HuH-7.5 (cell line): ENCODE results near the gene HOXA4.

Experiments
- DNase-seq: peaks from one replicate; pipeline ENCODE4 v3.0.0; 2011; ENCODE audit warnings: low spot score

HOXA4 gene

DNA sequence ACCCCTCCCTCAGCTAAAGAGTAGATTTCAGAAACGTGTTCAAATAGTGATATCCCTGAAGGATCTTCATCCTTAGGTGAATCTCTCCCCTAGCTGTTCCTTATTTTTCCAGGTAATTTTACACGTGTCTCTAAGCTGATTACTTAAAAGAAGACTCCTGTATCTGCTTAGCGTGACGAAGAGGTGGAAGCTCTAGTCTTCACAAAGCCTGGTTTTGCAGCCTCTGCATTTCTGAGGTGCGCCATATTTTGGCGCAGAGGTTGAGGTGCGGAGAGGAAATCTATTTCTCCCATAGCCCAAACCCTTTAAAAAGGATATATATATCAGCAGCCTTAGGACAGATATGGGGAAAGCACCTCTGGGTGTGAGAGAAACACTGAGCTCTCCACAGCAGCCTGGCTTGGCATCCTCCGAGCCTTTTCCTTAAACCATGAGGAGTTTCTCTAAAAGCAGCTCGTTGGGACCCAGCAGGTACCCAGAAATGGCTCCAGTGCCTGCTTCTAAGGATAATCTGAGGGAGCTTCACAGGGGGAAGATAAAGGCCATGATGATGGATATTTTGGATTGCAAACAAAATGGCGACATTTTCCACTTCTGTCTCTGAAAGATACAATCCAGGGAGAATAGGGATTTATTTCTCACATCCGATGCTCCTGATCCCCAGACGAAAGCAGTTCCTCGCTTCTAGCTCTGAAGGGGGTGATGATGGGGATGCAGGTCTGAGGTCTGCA, 25.1 kb downstream of the HOXA4 start:
- no peak for DNase-seq

DNA sequence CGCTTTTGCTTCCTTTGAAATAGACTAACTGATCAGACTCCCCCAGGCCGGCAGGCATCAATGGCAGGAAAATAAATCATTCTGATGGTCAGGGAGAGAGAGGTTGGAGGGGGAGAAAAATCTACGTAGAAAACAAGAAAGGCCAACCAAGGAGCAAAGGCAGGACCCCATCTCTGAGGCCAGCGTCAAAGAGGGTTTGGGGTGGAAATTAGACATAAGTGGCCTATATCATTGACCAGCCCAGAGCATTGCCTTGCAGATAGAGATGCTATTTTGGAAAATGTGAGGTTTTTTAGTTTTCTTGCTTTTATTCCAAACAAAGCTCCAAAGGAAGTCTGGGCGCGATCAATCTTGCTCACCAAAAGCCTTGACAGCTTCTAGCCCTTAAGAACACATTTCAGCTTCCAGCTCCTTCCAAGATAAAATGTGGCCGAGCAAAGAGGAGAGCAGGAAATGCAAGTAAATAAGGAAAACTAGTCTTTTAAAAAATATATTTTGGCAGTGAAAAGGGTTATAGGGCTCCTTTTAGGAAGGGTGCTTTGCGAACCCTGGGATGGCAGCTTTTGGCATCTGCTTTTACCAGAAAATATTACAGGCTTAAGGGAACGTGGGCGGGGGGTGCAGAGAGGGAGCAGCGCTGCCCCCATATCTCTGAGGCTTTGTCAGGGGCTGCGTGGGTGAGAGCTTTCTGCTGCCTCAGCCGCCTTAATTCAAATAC, 26.1 kb downstream of the HOXA4 start:
- DNase-seq: no peak

DNA sequence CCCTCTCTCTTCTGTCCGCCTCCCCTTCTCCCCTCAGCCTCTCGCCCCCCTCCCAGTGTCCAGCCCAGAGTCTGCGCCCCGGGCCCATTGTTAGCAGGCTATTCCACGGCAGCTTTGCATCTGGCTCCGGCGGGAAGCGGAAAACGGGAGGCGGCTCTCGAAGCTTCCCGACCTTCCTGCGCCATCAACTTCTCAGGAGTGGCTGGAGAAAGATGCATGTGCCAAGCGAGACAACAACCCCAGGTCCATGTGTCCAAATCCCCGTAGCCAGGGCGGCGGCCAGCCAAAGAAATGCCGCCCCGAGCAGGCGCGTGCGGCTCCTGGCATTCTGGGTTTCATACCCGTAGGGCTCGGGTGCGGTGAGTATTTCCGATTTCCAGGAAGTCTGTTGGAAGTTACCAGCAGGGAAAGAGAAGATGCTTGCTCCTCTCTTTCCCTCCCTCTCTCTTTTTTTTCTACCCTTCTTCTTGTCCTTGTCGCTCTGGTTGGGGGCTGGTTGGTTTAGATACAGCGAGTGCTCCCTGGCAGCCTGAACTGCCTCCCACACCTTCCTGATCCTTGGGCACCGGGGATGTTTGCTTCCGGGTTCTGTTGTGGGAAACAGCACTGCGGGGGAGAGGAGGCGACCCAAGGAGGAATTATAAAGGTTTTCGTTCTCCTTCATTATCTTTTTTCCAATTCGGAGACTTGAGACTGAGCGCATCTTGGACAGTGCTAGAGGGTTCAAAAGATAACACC, 26.9 kb downstream of the HOXA4 start:
- DNase-seq: no peak

DNA sequence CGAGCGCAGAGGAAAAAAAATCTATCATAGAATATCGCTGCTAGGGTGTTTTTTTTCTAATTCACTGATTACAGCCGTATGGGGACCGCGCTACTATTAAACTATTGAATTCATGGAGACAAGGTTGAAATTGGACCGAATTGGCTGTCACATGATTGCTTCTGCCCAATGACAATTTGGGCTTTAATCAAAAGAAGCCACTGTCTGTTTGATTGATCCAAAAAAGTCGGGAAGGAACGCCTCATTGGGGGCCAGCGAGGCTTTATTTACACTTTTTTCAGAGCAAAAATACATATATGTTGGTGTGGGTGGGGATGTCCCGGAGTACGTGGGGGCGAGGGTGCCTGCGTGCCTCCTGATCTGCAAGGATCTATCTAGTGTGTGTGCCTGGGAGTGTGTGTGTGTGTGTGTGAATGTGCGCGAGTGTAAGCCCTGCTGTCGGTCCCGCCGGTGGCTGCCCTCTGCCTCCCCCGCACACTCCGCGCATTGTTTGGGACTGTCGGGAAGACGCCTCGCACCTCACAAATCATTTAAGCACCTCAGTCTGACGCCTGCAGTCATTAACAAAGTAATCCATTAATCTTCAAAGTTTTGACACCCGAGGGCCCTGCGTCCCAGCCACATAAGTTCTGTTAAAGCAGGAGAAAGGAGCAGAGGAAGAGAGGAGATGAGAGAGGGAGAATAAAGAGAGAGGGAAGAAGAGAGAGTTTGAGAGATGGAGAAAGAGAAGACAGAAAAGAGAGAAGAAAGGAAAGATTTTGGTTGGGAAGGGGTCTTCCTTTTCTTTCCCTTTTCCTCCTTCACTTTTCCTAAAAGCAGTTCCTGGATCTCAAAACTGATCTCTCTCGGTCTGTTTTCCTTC, 27.7 kb downstream of the HOXA4 start, which contains the start of gene HOXA2:
TSS of gene HOXA2 (minus strand) at position 103 of the 862 bp plus-strand sequence. CDS start 183 bp downstream, outside the sequence.
- no peak for DNase-seq

DNA sequence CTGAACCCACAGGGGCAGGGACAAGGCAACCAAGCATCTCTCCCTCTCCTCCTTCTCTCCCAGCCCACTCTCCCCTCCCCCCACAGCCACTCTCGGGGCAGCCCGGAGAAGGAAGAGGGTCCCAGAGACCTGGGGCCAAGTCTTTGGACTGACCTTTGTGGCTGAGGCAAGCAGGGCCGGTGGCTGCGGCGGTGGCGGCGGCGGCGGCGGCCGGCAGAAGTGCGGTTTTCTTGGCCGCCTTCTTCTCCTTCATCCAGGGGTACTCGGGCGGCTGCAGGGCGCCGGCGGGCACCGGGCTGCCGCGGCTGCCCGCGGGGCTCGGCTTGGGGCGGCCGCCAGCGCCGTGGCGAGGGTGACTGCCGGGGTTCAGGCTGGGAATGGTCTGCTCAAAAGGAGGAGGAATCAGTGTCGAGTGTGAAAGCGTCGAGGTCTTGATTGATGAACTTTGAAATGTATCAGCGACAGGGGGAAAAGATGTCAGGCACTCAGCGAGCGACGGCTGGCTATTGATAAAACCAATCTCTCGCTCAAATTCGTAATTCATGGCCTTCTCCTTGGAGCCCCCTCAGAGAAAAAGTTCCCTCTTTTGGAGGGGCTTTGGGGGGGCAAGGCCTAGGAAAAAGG, 28.5 kb downstream of the HOXA4 start:
- DNase-seq: no peak

DNA sequence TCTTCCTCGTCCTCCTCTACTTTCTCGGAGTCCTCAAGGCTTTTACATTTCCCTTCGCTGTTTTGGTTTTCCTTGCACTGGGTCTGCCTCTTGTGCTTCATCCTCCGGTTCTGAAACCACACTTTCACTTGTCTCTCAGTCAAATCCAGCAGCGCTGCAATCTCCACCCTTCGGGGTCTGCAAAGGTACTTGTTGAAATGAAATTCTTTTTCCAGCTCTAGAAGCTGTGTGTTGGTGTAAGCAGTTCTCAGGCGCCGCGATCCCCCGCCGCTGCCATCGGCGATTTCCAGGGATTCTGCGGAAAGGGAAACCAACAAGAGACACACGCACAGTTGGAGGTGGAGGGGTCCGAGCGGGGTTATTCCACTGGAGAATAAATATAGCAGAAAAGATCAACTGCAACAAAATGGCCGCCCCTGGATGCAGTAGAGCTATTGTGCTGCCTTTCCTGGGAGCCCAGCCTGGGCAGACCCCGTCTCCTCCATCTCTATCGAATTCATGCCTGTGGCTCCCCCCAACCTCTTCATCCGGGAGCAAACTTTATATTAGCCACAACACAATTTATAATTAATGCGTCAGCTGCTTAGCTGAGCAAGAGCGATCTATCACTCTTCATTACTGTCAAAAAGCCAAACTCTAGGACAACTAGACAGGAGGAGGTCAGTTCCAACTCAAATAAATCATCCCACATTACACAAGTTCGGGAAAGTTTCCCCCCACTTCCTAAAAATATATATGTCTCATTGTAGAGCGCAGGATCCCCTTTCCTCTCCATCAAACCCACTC, 29.2 kb downstream of the HOXA4 start:
- no peak for DNase-seq

DNA sequence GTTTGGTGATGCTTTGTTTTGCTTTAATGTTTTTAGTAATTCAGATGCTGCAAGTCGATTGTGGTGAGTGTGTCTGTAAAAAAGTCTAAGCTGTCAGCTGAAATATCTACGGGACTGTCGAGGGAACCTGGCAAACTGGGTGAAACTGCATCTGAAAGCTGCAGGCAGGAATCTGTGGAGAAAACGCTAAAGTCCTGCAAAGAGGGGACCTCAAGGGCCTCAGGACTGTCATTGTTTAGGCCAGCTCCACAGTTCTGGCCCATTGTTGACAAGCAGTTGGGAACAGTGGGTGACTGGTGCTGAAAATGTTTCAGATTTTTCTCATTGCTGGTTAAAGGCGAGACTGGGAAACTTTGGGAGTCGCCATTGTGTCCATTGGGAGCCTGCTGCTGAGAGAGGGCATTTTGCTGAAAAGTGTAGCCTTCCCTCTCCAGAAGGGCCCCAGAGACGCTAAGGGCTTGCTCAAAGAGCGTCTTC, 29.8 kb downstream of the HOXA4 start:
- DNase-seq: no peak

DNA sequence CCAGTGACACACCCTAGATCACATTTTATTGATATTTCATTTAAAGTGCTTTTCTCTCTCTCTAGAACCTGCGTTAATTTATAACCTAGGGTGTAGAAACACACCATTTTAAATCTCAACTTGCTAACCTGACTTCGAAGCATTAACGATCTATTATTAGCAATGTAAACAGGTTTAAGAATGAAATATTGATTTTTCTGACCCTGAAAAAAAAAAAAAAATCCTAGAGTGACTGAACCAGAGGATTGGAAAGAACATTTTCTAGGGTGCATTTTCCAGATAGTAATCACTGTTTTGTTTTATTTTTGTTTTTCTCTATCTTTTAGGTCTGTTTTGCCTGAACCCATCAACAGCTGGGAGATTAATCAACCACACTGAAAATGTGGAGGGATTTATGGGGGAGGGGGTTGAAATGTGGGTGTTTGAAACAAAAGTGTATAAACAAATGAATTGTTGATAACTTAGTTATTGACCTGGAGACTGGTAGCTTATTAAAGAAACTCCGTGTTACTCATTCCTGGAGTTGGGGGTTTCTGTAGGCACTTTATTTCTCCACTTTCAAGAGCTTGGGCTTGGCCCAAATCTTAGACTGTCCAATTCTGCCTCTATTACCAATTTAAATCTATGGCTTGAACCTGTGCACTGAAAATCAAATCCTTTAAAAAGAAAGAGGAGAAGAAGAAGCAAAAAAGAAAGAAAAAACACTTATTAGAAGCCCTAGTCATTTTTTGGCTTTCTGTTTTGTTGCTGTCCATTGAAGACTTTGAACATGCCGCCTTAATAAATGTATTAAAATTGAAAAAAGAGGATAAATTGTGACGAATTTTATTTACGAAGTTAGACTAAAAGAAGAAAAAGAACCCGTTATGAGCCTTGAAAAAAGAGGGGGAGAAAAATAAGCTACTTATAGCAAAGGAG, 30.8 kb downstream of the HOXA4 start:
- DNase-seq: no peak

DNA sequence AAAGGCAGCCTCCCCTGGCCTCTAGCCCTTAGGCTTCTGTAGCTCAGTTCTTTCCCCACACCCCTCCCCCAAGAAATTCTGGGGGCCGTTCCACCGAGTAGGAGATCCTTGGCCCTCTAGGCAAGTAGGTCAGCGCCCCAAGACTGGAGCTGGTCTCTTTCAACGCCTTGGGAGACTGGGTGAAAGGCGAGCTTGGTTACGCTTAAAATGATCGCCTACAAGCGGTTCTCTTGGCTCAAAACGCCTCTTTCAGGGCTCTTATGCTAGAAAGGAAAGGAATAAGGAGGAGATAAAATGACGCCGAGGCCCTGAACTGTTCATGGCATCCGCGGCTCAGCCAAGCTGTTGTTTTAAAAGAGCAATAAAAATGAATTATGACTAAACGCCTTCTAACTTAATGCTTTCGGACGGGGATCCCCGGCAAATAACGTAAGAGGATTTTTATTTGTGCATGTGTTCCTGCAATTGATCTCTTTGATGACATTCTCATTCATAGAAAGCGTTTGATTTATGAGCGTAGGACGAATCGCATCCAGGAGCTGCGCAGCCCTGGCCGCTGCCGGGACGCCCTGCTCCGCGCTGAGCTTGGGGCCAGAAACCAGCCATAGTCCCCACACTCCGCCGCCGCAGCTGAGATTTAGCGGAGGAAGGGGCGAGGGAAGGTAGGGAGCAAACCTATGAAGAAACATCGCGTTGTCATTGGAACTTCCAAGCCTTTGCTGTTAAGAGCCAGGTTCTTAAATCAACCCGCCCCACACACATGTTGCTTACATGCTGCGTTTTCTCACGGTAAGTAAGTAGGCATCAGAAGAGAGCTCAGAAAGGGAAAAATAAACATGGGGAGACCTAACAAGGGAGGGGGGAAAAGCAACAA, 31.7 kb downstream of the HOXA4 start:
- DNase-seq: no peak

DNA sequence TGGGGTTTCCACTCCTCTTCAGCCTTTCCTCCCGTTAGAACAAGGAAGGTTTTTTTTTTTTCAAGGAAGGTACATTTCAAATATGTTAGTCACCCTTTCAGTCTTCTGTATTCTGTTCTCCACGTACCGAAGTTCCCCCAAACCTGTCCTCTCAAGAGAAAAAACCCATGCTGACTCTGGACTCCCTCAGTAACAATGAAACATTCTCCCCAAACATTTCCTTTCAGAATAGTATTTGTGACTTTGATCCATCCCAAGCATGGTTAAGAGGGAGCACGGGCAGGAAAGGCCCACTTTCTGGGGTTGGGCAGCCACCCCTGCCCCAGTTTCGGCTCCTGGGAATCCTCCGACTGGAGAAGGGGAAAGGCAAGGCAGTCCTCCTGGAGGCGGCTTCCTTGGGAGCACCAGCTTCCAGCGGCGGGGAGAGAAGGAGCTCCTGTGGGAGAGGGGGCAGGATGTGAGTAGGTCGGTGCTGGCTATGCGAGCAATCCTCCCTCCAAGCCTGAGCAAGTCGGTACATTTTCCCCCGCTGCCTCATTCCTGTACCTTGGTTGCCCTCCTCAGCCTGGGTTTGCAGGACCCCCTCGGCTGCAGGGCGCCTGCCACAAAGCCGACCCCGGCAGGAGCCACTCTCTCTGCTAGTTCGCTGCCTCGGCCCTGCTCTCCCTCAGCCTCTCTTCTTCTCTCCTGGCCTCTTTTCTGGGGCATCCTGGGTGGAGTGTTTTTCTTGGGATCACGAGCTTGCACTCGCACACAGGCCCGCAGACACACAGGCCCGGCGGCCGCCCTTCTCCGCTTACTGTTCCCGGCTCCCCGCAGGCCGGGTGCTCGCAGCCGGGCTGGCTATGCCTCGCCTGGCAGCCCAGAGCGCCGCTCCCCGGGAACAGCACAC, 32.6 kb downstream of the HOXA4 start:
- DNase-seq: no peak

DNA sequence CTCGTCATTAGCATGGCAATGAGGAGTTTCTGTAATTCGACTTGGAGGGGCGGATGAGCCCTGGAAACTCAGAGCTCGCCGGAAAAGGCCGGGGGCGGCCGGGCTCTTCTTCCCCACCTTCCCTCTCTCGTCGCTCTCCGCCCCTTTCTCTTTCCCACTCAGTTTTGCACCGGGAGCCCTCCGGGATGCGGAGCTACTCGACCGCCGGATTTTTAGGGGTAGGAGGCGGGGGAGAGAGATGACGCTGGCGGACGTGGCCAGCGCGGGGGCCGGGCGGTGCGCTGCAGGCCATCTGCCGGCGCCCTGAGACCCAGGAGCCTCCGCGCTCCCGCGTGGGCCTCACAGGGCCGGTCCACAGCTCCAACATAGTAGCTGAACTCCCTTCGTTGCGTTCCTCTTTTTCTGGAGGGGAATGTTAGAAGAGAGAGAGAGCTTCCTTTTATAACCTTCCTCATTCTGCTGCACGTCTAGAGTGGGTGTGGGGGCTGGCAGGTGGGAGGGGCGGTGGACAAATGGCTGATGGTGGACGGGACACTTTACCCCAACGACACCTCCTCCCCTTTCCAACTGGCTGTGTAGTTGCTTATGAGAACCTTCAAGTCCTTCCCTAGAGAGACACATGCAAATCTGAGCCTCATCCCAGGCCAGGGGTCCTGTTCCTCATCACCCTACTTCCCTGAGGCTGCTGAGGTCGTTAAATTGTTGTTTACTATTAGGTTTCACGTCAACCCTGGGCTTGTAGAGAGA, 33.6 kb downstream of the HOXA4 start:
- no peak for DNase-seq

DNA sequence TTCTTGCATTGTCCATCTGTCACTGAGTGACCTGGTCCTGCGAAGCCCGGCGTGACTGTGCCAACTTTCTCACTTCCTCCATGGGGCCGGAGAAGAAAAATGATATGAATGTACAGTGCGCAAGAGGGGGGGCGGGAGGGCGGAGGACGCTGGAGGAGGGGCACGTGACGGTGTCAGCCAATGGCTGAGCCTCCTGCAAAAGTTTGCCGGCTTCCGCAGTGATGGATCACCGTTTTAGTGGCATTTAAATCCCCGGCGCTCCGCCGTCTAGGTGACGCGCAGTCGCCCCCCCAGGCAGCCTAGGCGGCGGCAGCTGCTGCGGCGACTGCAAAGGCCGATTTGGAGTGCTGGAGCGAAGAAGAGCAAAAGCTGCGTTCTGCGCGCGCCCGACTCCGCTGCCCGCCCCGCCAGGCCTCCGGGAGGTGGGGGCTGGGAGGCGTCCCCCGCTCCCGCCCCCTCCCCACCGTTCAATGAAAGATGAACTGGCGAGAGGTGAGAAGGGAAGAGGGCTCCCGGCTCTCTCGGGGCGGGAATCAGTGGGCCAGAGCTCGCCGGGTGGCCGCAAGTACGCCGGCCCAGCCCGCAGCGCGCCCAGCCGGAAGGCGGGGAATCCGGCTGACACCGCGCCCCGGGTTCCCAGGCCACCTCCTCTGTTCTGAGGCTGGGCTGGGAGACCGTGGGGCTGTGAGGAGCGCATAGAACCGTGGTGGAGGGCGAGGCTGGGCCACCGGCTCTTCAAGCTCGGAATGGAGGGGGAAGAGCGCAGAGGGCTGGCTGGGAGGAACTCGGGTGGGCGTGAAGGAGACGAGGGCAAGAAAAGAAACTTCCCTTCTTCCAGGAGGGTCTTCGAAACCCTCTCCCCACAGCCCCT, 34.4 kb downstream of the HOXA4 start, which contains the start of gene HOXA1:
TSS of gene HOXA1 (minus strand) at position 104 of the 871 bp plus-strand sequence. CDS start at position 16, 88 bp downstream.
- DNase-seq: peak; percentile 95

DNA sequence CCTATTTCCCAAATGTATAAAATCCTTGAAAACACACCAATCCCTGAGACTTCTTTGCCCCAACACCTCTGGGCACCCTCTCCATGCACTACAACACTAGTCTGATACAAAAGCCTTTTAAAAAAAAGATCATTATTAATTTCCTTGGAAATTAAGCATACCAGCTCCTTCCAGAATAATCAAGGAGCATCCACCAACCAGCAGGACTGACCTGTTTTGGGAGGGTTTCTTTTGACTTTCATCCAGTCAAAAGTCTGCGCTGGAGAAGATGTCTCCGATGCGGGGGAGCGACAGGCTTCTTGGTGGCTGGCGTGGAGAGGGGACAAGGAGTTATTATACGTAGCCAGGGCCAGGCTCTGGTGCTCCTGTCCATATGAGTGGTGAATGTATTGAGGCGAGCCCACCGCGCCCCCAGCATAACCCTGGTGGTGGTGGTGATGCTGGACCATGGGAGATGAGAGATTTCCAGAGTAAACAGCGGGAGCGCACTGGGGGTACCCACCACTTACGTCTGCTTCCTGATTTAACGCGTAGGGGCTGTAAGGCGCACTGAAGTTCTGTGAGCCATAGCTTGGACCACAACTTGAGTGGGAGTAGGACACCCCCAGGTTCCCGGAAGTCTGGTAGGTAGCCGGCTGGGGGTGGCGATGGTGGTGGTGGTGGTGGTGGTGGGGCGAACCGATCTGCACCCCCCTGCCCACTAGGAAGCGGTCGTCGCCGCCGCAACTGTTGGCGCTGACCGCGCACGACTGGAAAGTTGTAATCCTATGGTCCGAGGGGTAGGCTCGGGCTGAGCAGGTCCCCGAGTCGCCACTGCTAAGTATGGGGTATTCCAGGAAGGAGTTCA, 35.3 kb downstream of the HOXA4 start:
- no peak for DNase-seq

DNA sequence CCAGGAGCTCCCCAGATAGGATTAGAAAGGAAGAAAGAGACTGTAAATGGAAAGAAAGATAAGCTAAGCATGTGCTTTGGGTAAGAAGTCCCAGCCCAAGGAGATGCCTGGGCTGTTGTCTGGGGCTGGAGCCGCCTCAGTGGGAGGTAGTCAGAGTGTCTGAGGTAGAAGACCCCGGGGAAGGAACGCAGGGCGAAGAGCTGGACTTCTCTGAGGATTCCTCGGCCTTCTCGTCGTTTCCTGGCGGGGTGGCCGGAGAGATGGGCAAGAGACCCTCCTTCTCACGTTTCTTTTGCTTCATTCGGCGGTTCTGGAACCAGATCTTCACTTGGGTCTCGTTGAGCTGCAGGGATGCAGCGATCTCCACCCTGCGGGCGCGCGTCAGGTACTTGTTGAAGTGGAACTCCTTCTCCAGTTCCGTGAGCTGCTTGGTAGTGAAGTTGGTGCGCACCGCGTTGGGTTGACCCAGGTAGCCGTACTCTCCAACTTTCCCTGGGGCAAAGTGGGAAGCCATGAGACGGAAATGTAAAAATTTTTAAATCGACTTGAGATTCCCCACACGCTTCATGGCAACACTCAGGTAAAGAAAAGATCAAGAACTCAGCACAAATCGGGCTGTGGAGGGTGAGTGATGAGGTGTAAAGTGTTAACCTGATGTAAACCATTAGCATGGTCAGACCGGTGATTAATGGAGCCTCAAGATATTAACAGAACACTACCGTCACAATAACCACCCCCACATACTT, 36.1 kb downstream of the HOXA4 start:
- no peak for DNase-seq
